Skeletal muscle tissue (tissue), 4 donors: ENCODE measurements around the gene PIP4K2C. TPM values are rescaled to one million over a fixed set of nuclear protein-coding genes. Genes with fewer than 3 reads are reported as not detected.

Experiments
- H3K27ac ChIP-seq: one replicate; pipeline ENCODE4 v1.7.0; 2013; ENCODE audit warnings: mild to moderate bottlenecking, low read depth, low read length, inconsistent platforms
- H3K27me3 ChIP-seq, 3 donors: one replicate each; pipeline ENCODE4 v1.7.0; 2013; ENCODE audit warnings: low read length in 3 of 3; ENCODE audit not compliant: control insufficient read depth in 3 of 3, insufficient read depth in 3 of 3
- H3K36me3 ChIP-seq, 3 donors: one replicate each; pipeline ENCODE4 v1.7.0; 2013; ENCODE audit warnings: low read length in 3 of 3; ENCODE audit not compliant: control insufficient read depth in 3 of 3, insufficient read depth in 3 of 3
- H3K4me1 ChIP-seq, 3 donors: one replicate each; pipeline ENCODE4 v1.7.0; 2013; ENCODE audit warnings: low read length in 3 of 3, mild to moderate bottlenecking in 3 of 3; ENCODE audit not compliant: control insufficient read depth in 3 of 3, insufficient read depth in 3 of 3
- H3K4me3 ChIP-seq, 3 donors: one replicate each; pipeline ENCODE4 v1.7.0; 2013; ENCODE audit warnings: low read length in 3 of 3
- H3K9ac ChIP-seq, 3 donors: one replicate each; pipeline ENCODE4 v1.7.0; 2013; ENCODE audit warnings: low read length in 3 of 3, mild to moderate bottlenecking in 3 of 3, moderate library complexity in 2 of 3, low read depth in 1 of 3
- H3K9me3 ChIP-seq, 3 donors: one replicate each; pipeline ENCODE4 v1.7.0; 2013; ENCODE audit warnings: low read length in 3 of 3; ENCODE audit not compliant: control insufficient read depth in 3 of 3
- total RNA-seq: library from RNA; depleted of rRNA; stranded (reverse); fragments of >200 nt; gene quantifications from one replicate; pipeline ENCODE4 v1.2.3, GENCODE V29; 2014
- donor health status: Osteomylitis.

PIP4K2C gene
- total RNA-seq, 1 donor from 2014 or later, result 5.7 TPM

GRCh38 chr12:57625261-57626032, 34.5 kb downstream of the PIP4K2C start:
- Histone ChIP-seq H3K4me3 (no peak overlapping the region), H3K4me1 (peaks cover 12 to 14% (median 14%) of the 10 kb centered on the region in 3 donors), H3K27me3 (peaks cover 53 to 70% (median 56%) of the 10 kb centered on the region in 3 donors), H3K9ac (no peak overlapping the region), H3K9me3 (no peaks in the 10 kb centered on the region), H3K27ac (no peak overlapping the region), H3K36me3 (peaks cover 0 to 10% (median 10%) of the 10 kb centered on the region in 3 donors)

GRCh38 chr12:57626111-57626920, 35.3 kb downstream of the PIP4K2C start:
- H3K36me3 ChIP-seq, result peaks cover 0 to 10% (median 10%) of the 10 kb centered on the region in 3 donors
- no peak overlapping the region for H3K27ac ChIP-seq
- no peak overlapping the region for H3K9ac ChIP-seq
- H3K4me3 ChIP-seq, result no peak overlapping the region
- H3K4me1 ChIP-seq, result peaks cover 9 to 14% (median 10%) of the 10 kb centered on the region in 3 donors
- peaks cover 48 to 66% (median 51%) of the 10 kb centered on the region in 3 donors for H3K27me3 ChIP-seq
- H3K9me3 ChIP-seq, result no peaks in the 10 kb centered on the region

GRCh38 chr12:57626921-57627445, 36.0 kb downstream of the PIP4K2C start:
- H3K4me1 ChIP-seq, result peaks cover 2 to 13% (median 9%) of the 10 kb centered on the region in 3 donors
- peaks cover 43 to 65% (median 44%) of the 10 kb centered on the region in 3 donors for H3K27me3 ChIP-seq
- H3K9ac ChIP-seq, result no peak overlapping the region
- H3K9me3 ChIP-seq, result no peaks in the 10 kb centered on the region
- H3K27ac ChIP-seq, result no peak overlapping the region
- H3K4me3 ChIP-seq, result no peak overlapping the region
- peaks cover 0 to 10% (median 10%) of the 10 kb centered on the region in 3 donors for H3K36me3 ChIP-seq

- Histone ChIP-seq H3K9me3 (no peaks in the 10 kb centered on the region), H3K4me1 (peaks cover 0 to 14% (median 13%) of the 10 kb centered on the region in 3 donors), H3K4me3 (no peak overlapping the region), H3K27me3 (peaks cover 36 to 62% (median 37%) of the 10 kb centered on the region in 3 donors), H3K9ac (no peak overlapping the region), H3K27ac (no peak overlapping the region), H3K36me3 (peaks cover 0 to 10% (median 10%) of the 10 kb centered on the region in 3 donors)
Observed at GRCh38 chr12:57627501-57628279, 36.7 kb downstream of the PIP4K2C start.

DNA sequence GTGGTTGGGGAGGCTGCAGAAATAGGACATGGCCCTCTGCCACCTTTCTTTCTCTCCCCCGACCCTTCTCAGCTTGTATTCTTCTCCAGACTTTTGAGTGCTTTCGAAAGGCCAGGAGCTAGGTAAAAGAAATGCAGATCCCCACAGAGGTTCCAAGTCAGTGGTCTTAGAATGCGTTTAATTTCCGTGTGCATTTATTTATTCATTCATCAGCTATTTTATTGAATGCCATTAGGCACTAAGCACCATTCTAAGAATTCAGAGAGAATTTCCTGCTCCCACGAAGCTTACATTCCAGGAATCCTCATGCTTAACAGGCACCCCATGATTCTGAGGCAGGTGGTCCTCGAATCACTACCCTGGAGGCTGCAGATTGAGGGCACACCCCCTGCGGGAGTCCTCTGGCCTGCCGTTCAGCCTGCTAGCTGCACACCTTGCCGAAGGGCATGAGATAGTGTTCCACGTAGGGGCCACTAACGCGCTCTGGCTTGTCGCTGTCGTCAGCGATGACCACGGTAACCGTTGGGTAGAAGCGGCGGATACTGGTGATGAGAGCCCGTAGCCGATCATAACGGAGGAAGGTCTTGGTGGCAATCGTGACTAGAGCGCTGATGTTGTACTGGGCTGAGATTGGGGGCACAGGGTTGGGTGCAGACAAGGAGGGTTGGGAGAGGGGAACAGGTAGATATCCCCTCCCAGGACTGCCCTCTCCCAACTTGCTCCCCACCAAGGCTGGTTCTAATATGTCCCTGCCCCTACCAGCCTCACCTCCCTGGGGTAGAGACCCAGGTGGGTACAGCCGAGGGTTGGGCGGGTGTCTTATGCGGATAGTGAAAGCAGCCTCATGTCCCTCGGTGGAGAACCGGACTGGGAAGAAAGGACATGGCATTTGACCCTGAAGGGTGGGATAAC, 37.5 kb downstream of the PIP4K2C start:
- Histone ChIP-seq H3K9me3 (no peaks in the 10 kb centered on the region), H3K4me1 (peaks cover 2 to 20% (median 20%) of the 10 kb centered on the region in 3 donors), H3K27me3 (peaks cover 29 to 55% (median 30%) of the 10 kb centered on the region in 3 donors), H3K9ac (no peak overlapping the region), H3K36me3 (peaks cover 0 to 10% (median 10%) of the 10 kb centered on the region in 3 donors), H3K27ac (no peak overlapping the region), H3K4me3 (no peak overlapping the region)

DNA sequence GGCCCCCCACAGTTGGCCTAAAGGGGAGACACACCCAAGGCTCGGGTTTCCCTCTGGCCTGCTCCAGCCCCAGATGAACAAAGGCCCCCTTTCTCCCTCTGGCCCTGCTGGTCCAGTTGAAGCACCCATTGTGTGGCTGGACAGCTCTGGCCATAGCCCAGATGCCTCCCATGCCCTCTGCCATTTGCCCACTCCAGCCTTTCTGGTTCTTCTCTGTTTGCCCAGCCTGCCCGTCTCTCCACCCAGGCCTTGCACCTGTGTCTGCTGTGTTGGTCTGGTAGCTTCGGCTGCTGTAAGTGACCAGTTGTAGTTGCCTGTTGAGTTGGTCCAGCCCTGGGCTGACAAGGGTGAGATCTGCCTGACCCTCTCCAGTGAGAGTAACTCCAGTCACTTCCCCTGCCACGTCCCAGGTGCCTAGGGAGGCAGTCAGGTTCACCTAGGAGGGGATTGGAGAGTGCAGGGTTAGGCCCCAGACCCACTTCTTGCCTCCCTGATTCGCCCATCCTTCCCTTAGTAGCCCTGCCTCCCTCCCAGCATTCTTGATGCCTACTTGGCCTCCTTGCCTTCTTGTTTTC, 39.0 kb downstream of the PIP4K2C start:
- Histone ChIP-seq H3K9ac (no peak overlapping the region), H3K27ac (no peak overlapping the region), H3K4me1 (peaks cover 2 to 21% (median 20%) of the 10 kb centered on the region in 3 donors), H3K27me3 (peaks cover 15 to 42% (median 19%) of the 10 kb centered on the region in 3 donors), H3K4me3 (no peak overlapping the region), H3K9me3 (no peaks in the 10 kb centered on the region), H3K36me3 (peaks cover 0 to 10% (median 10%) of the 10 kb centered on the region in 3 donors)

GRCh38 chr12:57630891-57631433, 40.0 kb downstream of the PIP4K2C start:
- H3K4me3 ChIP-seq, result no peak overlapping the region
- peaks cover 0 to 10% (median 10%) of the 10 kb centered on the region in 3 donors for H3K36me3 ChIP-seq
- no peak overlapping the region for H3K27ac ChIP-seq
- H3K27me3 ChIP-seq, result peaks cover 12 to 36% (median 15%) of the 10 kb centered on the region in 3 donors
- H3K9ac ChIP-seq, result peak overlapping the region in 1 of 3 donors; percentile 74
- H3K4me1 ChIP-seq, result peaks cover 2 to 21% (median 20%) of the 10 kb centered on the region in 3 donors
- no peaks in the 10 kb centered on the region for H3K9me3 ChIP-seq

GRCh38 chr12:57631566-57632072, 40.6 kb downstream of the PIP4K2C start:
- Histone ChIP-seq H3K27me3 (peaks cover 12 to 29% (median 14%) of the 10 kb centered on the region in 3 donors), H3K9me3 (no peaks in the 10 kb centered on the region), H3K27ac (no peak overlapping the region), H3K36me3 (peaks cover 0 to 10% (median 8%) of the 10 kb centered on the region in 3 donors), H3K4me3 (peak overlapping the region; percentile 66 to 78 (median 76)), H3K9ac (peak overlapping the region in 2 of 3 donors; percentile 74 to 76), H3K4me1 (peaks cover 2 to 21% (median 20%) of the 10 kb centered on the region in 3 donors)
